K562 (cell line): ENCODE results near the gene ARL3. TPM values are rescaled to one million over a fixed set of nuclear protein-coding genes. Genes with fewer than 3 reads are reported as not detected.

Source experiments
- E4F1 ChIP-seq: fragments of 250-450 bp; sonication (Bioruptor Pico); IDR thresholded peaks from 2 replicates; pipeline ENCODE4 v1.5.0; 2021; ENCODE audit warnings: mild to moderate bottlenecking, borderline replicate concordance
- EHMT2 ChIP-seq: fragments of 450-650 bp; IDR thresholded peaks from 2 replicates; pipeline ENCODE4 v1.6.1; 2018; ENCODE audit warnings: antibody characterized with exemption
- ELF2 ChIP-seq: fragments of 250-450 bp; sonication (Bioruptor Pico); IDR thresholded peaks from 2 replicates; pipeline ENCODE4 v1.5.0; 2021; ENCODE audit warnings: mild to moderate bottlenecking
- FIP1L1 ChIP-seq: fragments of 200-400 bp; formaldehyde crosslinking; IDR thresholded peaks from 2 replicates; pipeline ENCODE4 v1.6.1; 2018; ENCODE audit warnings: mild to moderate bottlenecking, low read depth, low read length; ENCODE audit not compliant: poor library complexity, severe bottlenecking
- FOS ChIP-seq: IDR thresholded peaks from 3 replicates; pipeline ENCODE4 v1.6.1; 2011; ENCODE audit not compliant: insufficient read length; ENCODE audit errors: extremely low read depth
- HMGN3 ChIP-seq: IDR thresholded peaks from 2 replicates; pipeline ENCODE4 v1.6.1; 2011; ENCODE audit warnings: borderline replicate concordance, low read depth, mild to moderate bottlenecking, mixed read lengths, low read length; ENCODE audit not compliant: insufficient read length; ENCODE audit errors: extremely low read depth
- HNRNPLL ChIP-seq: fragments of 200-400 bp; formaldehyde crosslinking; IDR thresholded peaks from 2 replicates; pipeline ENCODE4 v1.6.1; 2017; ENCODE audit warnings: low read length, low read depth, mild to moderate bottlenecking; ENCODE audit not compliant: poor library complexity, severe bottlenecking
- HSF4 ChIP-seq: fragments of 250-450 bp; sonication (Bioruptor Pico); IDR thresholded peaks from 2 replicates; pipeline ENCODE4 v2.1.2; 2022; ENCODE audit warnings: mild to moderate bottlenecking, moderate library complexity, borderline replicate concordance
- MBD2 ChIP-seq: sonication (generic); IDR thresholded peaks from 2 replicates; pipeline ENCODE4 v1.6.1; 2016; ENCODE audit warnings: low read depth, borderline replicate concordance
- MCM7 ChIP-seq, 2 experiments: fragments of 450-650 bp; IDR thresholded peaks; 2 replicates each; pipeline ENCODE4 v1.6.1; 2016 to 2018
- NFE2 ChIP-seq: IDR thresholded peaks from 2 replicates; pipeline ENCODE4 v1.6.1; 2014; ENCODE audit warnings: antibody characterized with exemption, low read depth
- PHB2 ChIP-seq: fragments of 450-650 bp; IDR thresholded peaks from 2 replicates; pipeline ENCODE4 v1.6.1; 2017; ENCODE audit warnings: low read depth
- RBBP5 ChIP-seq: fragments of 200-600 bp; sonication (generic); IDR thresholded peaks from 2 replicates; pipeline ENCODE4 v1.6.1; 2012; ENCODE audit warnings: borderline replicate concordance, mild to moderate bottlenecking, low read length, control low read depth, inconsistent platforms; ENCODE audit not compliant: insufficient read depth, poor library complexity, severe bottlenecking
- TEAD4 ChIP-seq, 2 experiments: sonication (generic) in 1 of 2; formaldehyde crosslinking in 1 of 2; IDR thresholded peaks; 2 replicates each; pipeline versions ENCODE4 v1.6.1 to v1.8.0; 2012 to 2022; ENCODE audit warnings: borderline replicate concordance in 1 of 2, inconsistent platforms in 1 of 2, low read length in 1 of 2, mild to moderate bottlenecking in 1 of 2, missing genetic modification reagents in 1 of 2
- ZNF174 ChIP-seq: fragments of 250-450 bp; sonication (Bioruptor Pico); IDR thresholded peaks from 2 replicates; pipeline ENCODE4 v1.4.0; 2020; ENCODE audit warnings: mild to moderate bottlenecking
- ZNF75A ChIP-seq: fragments of 450-650 bp; formaldehyde crosslinking; IDR thresholded peaks from 2 replicates; pipeline ENCODE4 v1.4.0; 2020; ENCODE audit warnings: mild to moderate bottlenecking
- ZSCAN32 ChIP-seq: fragments of 450-650 bp; formaldehyde crosslinking; IDR thresholded peaks from 2 replicates; pipeline ENCODE4 v1.4.0; 2020; ENCODE audit warnings: mild to moderate bottlenecking, moderate library complexity
- polyA plus RNA-seq, 8 experiments: library from polyadenylated mRNA; depleted of rRNA in 4 of 8; stranded (reverse) in 5 of 8; unstranded in 3 of 8; fragments of >200 nt; fragmentation: Nextera tagmentation in 2 of 8; fragmentation: Illumina TruSeq in 1 of 8; extraction: Ambion mirVana in 2 of 8; extraction: Trizol in 1 of 8; gene quantifications; 2 replicates each; pipeline versions ENCODE4 v1.2.1 to v1.2.3, GENCODE V29; 2011 to 2014; ENCODE audit warnings: inconsistent platforms in 1 of 8, missing spikeins in 1 of 8
- total RNA-seq, 7 experiments: library from RNA; depleted of rRNA in 6 of 7; stranded (reverse); fragments of >200 nt in 6 of 7; fragmentation: Illumina TruSeq in 2 of 7; extraction: Trizol in 2 of 7; gene quantifications; 2 replicates each; pipeline versions ENCODE4 v1.2.1 to v1.2.3, GENCODE V29; 2011 to 2021; ENCODE audit warnings: low replicate concordance in 1 of 7
- TF ChIP-seq, protein P1 (sequence below): fragments of 450-650 bp; IDR thresholded peaks from 2 replicates; pipeline ENCODE4 v1.6.1; 2017; ENCODE audit warnings: antibody characterized with exemption, mild to moderate bottlenecking

The ARL3 gene
- total and polyA plus RNA-seq, 9 of the 15 experiments (the other 6 are each of a cell fraction or from before 2014, with no cell fraction given) = 2.9 to 8.9 (median 4.8) TPM

DNA sequence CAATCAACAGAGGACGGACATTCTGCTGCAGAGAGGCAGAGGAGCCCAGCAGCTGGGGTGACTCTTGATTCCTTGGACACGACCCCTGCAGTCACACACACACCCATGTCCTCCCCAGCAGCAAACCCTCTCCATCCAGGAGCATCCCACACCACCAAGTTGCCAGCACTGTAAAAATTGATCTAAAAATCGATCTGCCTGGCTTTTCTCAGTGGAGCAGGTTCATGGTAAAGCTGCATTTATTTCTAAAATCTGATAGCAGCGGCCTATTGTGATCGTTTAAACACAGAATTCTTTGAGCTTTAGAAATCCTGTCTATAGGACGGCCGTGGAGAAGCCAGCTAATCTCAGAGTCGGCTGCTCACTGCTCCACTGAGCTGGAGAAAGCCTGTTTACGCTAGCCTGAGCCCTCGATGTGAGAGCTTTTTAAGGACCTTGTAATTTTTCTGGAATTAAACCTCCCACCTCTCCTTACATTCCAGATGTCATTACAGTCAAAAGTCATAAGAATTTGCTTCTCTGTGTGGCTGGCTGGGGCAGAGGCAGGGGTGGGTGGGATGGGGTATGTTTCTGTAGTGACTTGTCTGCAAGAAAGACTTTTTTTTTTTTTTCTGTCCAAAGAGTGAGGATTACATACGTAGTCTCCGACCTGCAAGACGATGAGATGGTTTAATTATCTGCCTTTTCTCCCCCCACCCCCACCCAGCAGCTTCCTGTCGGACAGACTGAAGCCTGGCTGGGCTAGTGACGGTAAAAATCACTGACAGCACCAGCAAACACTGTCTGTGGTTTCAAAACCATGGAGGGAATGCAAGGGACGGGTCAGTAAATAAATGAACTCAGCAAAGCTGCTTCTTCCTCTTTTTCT lies 38.3 kb downstream of the ARL3 start (continued):
- TF ChIP-seq FIP1L1 (no peak), ZSCAN32 (CRISPR knock-in tag) (no peak), MCM7 (IDR thresholded peaks at IDR 0.05) (no peak), TEAD4 (IDR thresholded peaks at IDR 0.05; ENCODE audit: low read length) (peak; percentile 55; the same call in 1 of the 2 replicates), TEAD4 (CRISPR knock-in tag; IDR thresholded peaks at IDR 0.05; ENCODE audit: borderline replicate concordance) (no peak), EHMT2 (no peak), HSF4 (CRISPR knock-in tag) (no peak), ELF2 (CRISPR knock-in tag) (no peak), ZNF174 (CRISPR knock-in tag) (no peak), RBBP5 (no peak), PHB2 (no peak), E4F1 (CRISPR knock-in tag) (no peak), ZNF75A (CRISPR knock-in tag) (no peak), FOS (no peak), HNRNPLL (no peak), MBD2 (no peak), HMGN3 (no peak), NFE2 (peak; percentile 70; the same call in 1 of the 2 replicates)
- TF ChIP-seq, protein P1, sequence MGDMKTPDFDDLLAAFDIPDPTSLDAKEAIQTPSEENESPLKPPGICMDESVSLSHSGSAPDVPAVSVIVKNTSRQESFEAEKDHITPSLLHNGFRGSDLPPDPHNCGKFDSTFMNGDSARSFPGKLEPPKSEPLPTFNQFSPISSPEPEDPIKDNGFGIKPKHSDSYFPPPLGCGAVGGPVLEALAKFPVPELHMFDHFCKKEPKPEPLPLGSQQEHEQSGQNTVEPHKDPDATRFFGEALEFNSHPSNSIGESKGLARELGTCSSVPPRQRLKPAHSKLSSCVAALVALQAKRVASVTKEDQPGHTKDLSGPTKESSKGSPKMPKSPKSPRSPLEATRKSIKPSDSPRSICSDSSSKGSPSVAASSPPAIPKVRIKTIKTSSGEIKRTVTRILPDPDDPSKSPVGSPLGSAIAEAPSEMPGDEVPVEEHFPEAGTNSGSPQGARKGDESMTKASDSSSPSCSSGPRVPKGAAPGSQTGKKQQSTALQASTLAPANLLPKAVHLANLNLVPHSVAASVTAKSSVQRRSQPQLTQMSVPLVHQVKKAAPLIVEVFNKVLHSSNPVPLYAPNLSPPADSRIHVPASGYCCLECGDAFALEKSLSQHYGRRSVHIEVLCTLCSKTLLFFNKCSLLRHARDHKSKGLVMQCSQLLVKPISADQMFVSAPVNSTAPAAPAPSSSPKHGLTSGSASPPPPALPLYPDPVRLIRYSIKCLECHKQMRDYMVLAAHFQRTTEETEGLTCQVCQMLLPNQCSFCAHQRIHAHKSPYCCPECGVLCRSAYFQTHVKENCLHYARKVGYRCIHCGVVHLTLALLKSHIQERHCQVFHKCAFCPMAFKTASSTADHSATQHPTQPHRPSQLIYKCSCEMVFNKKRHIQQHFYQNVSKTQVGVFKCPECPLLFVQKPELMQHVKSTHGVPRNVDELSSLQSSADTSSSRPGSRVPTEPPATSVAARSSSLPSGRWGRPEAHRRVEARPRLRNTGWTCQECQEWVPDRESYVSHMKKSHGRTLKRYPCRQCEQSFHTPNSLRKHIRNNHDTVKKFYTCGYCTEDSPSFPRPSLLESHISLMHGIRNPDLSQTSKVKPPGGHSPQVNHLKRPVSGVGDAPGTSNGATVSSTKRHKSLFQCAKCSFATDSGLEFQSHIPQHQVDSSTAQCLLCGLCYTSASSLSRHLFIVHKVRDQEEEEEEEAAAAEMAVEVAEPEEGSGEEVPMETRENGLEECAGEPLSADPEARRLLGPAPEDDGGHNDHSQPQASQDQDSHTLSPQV = no peak
